Measurements from ENCODE around the gene ARHGEF16.

ARHGEF16 gene

GRCh38 chr1:3439346-3440299, 14.8 kb upstream of the ARHGEF16 start:
- DNase-seq: no peak

GRCh38 chr1:3440300-3440681, 14.2 kb upstream of the ARHGEF16 start:
- DNase-seq: no peak

- no peak for DNase-seq
Measured at GRCh38 chr1:3440711-3441409, 13.6 kb upstream of the ARHGEF16 start.

- DNase-seq: no peak
Measured at GRCh38 chr1:3441410-3441847, 13.0 kb upstream of the ARHGEF16 start.

GRCh38 chr1:3441880-3442279, 12.6 kb upstream of the ARHGEF16 start:
- no peak for DNase-seq

- DNase-seq: no peak
Measured at GRCh38 chr1:3442331-3442730, 12.1 kb upstream of the ARHGEF16 start.

- no peak for DNase-seq
Measured at GRCh38 chr1:3442901-3443300, 11.6 kb upstream of the ARHGEF16 start.

GRCh38 chr1:3443807-3444206, 10.7 kb upstream of the ARHGEF16 start:
- DNase-seq: no peak

GRCh38 chr1:3444298-3444697, 10.2 kb upstream of the ARHGEF16 start:
- DNase-seq: no peak

GRCh38 chr1:3444736-3445135, 9.7 kb upstream of the ARHGEF16 start:
- no peak for DNase-seq

GRCh38 chr1:3450202-3450863, 4.1 kb upstream of the ARHGEF16 start:
- DNase-seq: no peak

GRCh38 chr1:3450983-3451382, 3.5 kb upstream of the ARHGEF16 start:
- no peak for DNase-seq

- DNase-seq: no peak
Measured at GRCh38 chr1:3451994-3452865, 2.2 kb upstream of the ARHGEF16 start.

- no peak for DNase-seq
Measured at GRCh38 chr1:3452866-3453175, 1.6 kb upstream of the ARHGEF16 start.

- DNase-seq: peak; percentile 25
Measured at GRCh38 chr1:3453203-3453761, 1.2 kb upstream of the ARHGEF16 start.

- DNase-seq: peak; percentile 20
Measured at GRCh38 chr1:3454811-3455618, 550 bp downstream of the ARHGEF16 start.

GRCh38 chr1:3455670-3456448, 1.4 kb downstream of the ARHGEF16 start:
- DNase-seq: no peak

- DNase-seq: no peak
Measured at GRCh38 chr1:3456449-3456963, 2.0 kb downstream of the ARHGEF16 start.

GRCh38 chr1:3456964-3457909, 2.8 kb downstream of the ARHGEF16 start:
- DNase-seq: no peak
